Inferior parietal cortex (tissue), 1 donor: ENCODE results near the gene SIX5.

Experiments
- DNase-seq: peaks from one replicate; pipeline ENCODE4 v3.0.0-alpha.2; 2016; ENCODE audit errors: extremely low spot score

SIX5 gene

DNA sequence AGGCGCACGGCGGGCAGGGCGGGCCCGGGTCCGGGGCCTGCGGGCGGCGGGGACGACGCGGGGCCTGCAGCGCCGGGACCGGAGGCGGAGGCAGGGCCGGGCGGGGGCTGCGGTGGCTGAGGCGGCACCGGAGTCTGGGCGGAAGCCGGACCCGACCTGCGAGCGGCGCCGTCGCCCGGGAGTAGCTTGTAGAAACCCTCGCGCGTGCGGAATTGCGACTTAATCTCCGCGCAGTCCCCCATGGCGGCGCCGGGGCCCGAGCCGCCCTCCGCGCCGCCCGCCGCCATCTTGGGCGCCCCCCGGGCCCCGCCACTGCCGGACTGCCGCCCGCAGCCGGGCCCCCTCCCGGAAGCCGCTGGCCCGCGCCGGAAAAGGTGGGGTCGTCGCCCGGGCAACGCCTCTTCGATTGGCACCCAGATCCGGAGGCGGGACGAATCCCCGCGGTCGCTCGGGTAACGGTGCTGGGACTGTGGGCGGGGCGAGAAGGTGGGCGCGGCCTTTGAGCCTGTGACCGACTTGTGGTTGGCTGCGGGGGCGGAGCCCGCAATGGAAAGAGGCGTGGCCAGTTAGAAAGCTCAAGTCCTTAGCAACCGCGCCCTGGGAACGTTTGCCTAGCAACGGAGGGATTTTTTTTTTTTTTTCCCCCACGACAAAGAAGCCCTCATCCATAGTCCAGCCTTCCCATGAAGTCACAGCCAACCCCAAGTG lies 23.6 kb upstream of the SIX5 start, which contains the start of gene DMWD:
DMWD (minus strand) TSS at position 376 of the 708 bp plus-strand sequence; CDS start at position 287, 89 bp downstream.
- peak; percentile 98 for DNase-seq

- no peak for DNase-seq
Measured at GRCh38 chr19:45791744-45792469, 22.9 kb upstream of the SIX5 start.

- DNase-seq, result no peak
Measured at GRCh38 chr19:45790942-45791341, 21.9 kb upstream of the SIX5 start.

GRCh38 chr19:45789035-45789786 lies 20.2 kb upstream of the SIX5 start:
- DNase-seq, result no peak

DNA sequence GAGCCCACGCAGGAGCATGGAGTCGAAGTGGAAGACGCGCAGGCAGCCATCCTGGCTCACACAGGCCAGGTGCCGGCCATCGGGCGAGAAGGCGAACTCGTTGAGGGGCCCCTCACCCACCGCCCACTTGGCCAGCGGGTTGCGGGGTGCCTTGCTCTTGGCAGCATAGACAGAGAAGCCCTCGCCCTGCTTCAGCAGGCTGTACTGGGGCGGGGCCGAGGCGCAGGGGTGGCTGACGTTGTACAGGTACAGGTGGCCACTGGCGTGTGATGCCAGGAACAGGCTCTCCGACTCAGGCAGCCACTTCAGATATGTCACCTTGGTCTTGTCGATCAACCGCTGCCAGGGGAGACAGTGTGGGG lies 17.5 kb upstream of the SIX5 start:
- DNase-seq, result no peak

DNA sequence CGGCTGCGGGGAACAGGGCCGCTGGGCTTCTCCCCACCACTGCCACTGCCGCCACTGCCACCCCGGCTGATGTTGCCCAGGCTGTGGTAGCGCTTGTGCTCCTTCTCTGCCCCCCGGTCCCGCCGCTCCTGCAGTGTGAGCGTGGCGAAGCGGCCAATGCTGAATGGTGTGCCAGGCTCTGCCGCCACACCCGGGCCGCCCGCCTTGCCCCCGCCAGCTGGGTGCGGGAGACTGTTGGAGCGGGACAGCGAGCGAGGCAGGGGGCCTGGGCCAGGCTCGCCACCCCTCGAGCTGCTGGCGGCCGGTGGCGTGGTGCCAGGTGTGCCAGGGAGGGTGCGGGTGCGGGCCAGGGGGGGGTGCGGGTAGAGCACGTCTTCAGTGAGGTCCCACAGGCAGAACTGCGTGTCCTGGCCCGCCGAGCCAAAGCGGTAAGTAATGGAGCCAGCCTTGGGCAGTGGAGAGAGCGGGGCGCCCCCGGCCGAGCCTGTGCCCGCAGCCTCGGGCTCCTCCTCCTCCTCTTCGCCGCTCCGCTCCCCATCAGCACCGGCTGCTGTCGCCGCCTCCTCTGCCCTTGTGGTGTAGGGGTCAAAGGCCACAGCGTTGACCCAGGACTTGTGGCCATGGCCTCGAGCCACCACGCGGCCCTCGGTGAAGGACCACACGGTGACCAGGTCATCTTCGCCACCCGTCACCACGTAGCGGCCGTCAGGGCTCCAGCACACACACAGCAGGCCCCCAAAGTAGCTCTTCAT lies 16.9 kb upstream of the SIX5 start:
- no peak for DNase-seq

GRCh38 chr19:45785097-45785496 lies 16.0 kb upstream of the SIX5 start:
- no peak for DNase-seq

- no peak for DNase-seq
Measured at GRCh38 chr19:45784096-45784495, 15.0 kb upstream of the SIX5 start.

DNA sequence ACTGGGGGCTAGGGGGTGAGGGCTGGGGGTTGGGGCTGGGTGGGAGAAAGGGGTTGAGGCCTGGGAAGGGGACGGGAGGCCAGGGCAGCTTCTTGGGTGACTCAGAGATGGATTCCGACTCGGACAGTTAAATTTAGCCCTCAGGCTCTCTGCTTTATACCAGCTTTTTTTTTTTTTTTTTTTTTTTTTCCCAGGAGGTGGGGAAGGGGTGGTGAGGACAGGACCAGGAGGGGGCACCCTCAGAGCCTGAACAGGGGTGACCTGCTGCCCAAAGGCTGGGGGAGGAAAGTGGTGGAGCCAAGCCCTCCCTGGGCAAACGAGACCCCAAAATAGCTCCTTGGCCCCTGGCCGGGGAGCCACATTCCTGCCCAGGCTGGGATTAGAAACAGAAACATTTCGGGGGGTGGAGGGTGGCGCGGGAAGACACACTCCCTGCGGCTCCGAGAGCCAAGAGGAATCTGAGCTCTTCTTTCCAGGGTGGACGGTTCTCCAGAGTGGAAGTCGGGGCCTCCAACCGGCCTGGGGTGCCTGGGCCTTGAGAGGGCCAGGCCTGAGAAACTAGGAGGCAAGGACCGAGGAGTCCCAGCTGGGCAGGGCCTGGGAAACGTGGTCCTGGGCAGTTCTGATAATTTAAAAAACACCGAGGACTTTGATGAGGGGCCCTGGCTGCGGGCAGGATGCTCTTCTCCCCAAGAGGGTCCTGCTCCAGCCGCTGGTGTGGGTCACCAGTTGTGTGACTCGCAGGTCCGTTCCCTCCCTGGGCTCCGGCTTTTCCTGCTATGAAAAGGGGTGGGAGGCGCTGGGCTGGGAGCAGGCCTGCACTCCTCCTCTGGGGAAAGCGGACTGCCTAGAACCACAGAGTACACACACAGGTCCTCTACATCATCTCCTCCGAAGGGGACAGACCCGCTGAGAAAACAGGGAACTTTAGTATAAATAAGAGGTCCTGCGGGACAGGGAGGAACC lies 14.1 kb upstream of the SIX5 start:
- no peak for DNase-seq

DNA sequence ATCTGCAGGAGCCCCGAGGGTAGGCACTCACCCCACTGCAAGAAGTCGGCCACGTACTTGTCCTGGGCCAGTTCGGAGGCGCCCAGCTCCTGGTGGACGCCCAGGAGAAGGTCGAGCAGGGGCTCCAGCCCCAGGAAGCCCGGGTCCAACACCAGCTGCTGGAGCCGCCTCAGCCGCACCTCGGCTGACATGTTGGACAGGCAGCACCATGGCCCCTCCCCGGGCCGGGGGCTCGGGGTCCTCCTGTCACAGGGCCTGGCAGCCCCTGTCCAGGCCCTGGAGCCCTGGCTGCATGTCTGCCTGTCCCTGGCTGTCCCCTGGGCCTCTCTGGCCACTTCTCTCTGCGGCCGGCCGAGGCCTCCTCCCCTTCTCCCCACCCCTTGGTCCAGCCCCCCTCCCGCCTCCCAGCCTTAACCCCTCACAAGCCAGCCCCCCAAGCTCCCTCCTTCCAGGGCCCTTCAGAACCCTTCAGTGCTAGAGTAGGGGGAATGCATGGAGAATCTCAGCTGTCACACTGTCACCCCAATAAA lies 13.2 kb upstream of the SIX5 start, which contains the start of gene DMPK:
DMPK (minus strand) TSS at position 329 of the 530 bp plus-strand sequence; CDS start at position 191, 138 bp downstream.
- no peak for DNase-seq

- DNase-seq, result no peak
Measured at GRCh38 chr19:45781214-45782161, 12.4 kb upstream of the SIX5 start.

DNA sequence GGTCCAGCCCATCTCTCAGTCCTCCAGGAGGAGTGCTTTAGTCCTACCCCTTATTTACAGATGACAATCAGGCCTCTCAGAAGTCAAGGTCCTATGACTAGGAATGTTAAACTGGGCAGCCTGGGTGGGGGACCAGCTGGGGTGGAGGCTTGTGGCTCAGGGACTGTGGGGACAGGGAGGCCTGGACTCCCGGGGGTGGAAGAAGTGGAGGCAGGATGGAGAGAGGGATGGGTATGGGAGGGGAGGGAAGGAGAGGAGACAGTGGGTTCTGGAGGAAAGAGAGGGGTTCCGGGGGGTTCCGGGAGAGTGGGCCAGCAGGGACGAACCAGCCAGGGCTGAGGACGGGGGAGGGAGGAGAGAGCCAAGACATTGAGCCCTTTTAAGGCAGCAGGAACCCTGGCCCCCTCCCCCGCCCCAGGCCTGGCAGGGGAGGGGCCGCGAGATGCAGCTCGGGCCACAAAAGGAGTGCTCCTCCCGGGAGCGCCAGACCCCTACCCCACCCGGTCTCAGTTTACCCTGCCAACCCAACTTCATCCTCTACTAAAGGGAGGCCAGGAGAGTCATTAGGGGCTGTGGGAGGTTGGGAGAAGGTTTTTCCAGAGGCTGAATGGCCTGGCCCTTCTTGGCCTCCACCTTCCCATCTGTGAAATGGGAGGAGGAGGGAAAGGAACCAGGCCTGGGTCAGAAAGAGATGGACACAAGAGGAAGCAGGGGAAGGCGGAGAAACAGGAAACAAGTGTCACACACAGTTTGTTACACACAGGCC lies 11.6 kb upstream of the SIX5 start:
- no peak for DNase-seq

GRCh38 chr19:45780146-45780447 lies 11.0 kb upstream of the SIX5 start:
- no peak for DNase-seq

DNA sequence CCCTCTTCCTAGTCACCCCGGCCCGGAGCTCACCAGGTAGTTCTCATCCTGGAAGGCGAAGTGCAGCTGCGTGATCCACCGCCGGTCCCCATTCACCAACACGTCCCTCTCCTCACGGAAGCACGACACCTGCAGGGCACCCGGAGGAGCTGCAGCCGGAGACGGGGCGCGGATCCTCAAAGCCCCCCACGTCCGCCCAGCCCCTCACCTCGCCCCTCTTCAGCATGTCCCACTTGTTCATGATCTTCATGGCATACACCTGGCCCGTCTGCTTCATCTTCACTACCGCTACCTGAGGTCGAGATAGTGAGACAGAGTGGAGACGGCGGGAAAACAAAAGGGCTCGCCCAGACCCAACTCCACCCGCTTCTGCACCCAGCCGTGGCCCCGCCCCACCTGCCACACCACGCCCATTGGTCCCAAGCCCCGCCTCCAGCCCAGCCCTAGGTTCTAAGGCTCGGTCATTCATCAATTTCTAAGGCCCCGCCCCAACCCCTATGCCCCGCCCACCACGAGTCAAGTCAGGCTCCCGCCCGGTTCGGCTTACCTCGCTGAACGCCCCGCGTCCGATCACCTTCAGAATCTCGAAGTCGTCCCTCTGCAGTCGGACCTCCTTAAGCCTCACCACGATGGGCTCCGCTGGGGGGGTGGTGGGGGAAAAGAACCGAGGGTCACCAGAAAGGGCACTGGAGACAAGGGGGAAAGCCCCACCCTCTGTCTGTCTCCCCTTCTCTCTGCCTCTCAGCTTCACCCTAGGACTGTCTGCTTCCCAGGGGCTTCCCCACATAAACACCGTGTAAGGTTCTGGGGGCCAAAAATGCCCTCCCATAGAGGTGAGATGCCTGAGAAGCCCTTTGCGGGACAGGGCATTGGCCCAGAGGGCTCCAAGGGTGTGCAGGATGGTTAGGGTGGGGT lies 10.4 kb upstream of the SIX5 start:
- peak; percentile 3 for DNase-seq

- DNase-seq, result no peak
Measured at GRCh38 chr19:45778010-45778661, 9.1 kb upstream of the SIX5 start.

DNA sequence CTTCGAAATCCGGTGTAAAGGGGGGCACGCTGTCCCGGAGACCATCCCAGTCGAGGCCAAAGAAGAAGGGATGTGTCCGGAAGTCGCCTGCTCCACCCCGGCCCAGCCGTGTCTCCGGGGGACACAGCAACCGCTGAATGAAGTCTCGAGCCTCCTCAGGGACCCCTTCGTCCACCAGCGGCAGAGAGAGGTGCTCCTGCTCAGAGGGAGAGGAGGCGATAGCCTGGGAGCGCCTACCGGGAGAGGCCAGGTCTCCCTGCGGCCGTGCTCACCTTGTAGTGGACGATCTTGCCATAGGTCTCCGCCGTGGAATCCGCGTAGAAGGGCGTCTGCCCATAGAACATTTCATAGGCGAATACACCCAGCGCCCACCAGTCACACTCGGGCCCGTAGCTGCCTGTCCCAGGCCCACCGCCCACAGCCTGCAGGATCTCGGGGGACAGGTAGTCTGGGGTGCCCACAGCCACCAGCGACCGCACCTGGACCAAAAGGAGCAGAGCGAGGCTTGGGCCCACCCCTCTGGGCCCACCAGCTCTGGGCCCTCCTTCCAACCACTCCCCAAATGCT lies 8.4 kb upstream of the SIX5 start:
- no peak for DNase-seq

- DNase-seq, result no peak
Measured at GRCh38 chr19:45774765-45775164, 5.7 kb upstream of the SIX5 start.
